Upper lobe of left lung (tissue), 4 donors: ENCODE results near the gene TXNDC15.

ENCODE experiments used
- EP300 ChIP-seq, 4 donors: sonication (generic); formaldehyde crosslinking; IDR thresholded peaks; one replicate each; pipeline ENCODE4 v1.5.1; 2017; ENCODE audit warnings: antibody characterized with exemption in 4 of 4, control low read depth in 2 of 4
- TF ChIP-seq, protein P1 (sequence below), 6 experiments: fragments of 450-650 bp in 4 of 6; fragments of 200-600 bp in 2 of 6; sonication (generic) in 2 of 6; IDR thresholded peaks; one replicate each; pipeline ENCODE4 v1.5.1; 2016 to 2019; ENCODE audit warnings: antibody characterized with exemption in 6 of 6

DNA sequence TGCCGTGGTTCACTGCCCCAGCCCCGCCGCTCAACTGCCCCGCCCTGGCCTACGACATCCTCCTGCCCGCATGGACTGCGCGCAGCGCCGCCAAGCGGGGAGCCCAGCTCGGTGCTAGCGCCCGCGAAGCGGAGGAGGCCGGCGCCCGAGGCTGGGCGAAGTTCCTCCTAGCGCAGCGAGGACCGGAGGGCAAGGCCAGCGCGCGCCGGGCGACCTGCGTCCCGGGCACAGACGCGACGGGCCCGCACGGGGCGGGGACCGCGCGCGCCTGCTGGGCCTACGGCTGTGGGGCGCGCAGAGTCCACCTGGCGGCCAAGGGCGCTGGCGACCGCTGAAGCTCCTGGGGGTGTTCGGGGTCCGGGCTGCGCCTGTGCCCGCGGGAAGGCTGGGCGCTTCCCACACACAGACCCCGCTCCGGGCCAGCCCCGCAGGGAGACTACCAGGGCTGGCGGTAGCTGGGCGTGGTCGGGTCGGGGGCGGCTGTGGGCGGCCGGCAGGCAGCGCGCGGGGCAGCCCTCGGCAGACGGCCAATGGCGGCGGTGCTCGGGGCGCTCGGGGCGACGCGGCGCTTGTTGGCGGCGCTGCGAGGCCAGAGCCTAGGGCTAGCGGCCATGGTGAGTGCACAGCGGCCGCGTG lies 30.6 kb downstream of the TXNDC15 start, which contains the start of gene PCBD2:
- no peak for TF ChIP-seq EP300 (IDR thresholded peaks at IDR 0.05)
- TF ChIP-seq, protein P1, sequence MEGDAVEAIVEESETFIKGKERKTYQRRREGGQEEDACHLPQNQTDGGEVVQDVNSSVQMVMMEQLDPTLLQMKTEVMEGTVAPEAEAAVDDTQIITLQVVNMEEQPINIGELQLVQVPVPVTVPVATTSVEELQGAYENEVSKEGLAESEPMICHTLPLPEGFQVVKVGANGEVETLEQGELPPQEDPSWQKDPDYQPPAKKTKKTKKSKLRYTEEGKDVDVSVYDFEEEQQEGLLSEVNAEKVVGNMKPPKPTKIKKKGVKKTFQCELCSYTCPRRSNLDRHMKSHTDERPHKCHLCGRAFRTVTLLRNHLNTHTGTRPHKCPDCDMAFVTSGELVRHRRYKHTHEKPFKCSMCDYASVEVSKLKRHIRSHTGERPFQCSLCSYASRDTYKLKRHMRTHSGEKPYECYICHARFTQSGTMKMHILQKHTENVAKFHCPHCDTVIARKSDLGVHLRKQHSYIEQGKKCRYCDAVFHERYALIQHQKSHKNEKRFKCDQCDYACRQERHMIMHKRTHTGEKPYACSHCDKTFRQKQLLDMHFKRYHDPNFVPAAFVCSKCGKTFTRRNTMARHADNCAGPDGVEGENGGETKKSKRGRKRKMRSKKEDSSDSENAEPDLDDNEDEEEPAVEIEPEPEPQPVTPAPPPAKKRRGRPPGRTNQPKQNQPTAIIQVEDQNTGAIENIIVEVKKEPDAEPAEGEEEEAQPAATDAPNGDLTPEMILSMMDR (IDR thresholded peaks at IDR 0.05) = peak; percentile 93 to 99 (median 98)
